Fibroblast of pulmonary artery (primary cell): ENCODE measurements around the gene SEZ6L.

Experiments
- DNase-seq: peaks from one replicate; pipeline ENCODE4 v3.0.0-alpha.2; 2010; ENCODE audit warnings: low read depth
- H3K4me3 ChIP-seq: replicated peaks from 2 replicates; pipeline ENCODE4 v1.5.1; 2011; ENCODE audit warnings: low read depth, mild to moderate bottlenecking, control low read depth, low read length, moderate library complexity
- TF ChIP-seq, protein P1 (sequence below): IDR thresholded peaks from 2 replicates; pipeline ENCODE4 v1.5.1; 2011; ENCODE audit warnings: mild to moderate bottlenecking, control low read depth, low read length, inconsistent platforms; ENCODE audit errors: missing control alignments

The SEZ6L gene

DNA sequence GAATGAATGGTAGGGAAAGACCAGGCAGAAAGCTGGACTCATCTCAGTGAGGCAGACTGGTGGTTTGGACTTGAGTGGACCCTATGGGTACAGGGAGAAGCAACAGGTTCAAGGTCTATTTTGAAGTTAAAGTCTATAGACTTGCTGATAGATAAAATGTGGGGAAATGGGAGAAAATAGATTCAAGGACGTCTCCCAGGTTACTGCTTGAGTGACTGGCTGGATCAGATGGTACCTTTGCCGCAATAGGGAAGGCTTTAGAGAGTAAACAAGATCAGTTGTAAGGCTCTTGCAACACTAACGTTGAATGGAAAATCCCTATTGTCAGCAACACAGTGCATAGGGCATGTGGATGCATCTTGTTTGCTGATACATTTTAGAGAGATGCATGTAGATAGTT, 27.4 kb downstream of the SEZ6L start:
- no peak for DNase-seq
- TF ChIP-seq, protein P1, sequence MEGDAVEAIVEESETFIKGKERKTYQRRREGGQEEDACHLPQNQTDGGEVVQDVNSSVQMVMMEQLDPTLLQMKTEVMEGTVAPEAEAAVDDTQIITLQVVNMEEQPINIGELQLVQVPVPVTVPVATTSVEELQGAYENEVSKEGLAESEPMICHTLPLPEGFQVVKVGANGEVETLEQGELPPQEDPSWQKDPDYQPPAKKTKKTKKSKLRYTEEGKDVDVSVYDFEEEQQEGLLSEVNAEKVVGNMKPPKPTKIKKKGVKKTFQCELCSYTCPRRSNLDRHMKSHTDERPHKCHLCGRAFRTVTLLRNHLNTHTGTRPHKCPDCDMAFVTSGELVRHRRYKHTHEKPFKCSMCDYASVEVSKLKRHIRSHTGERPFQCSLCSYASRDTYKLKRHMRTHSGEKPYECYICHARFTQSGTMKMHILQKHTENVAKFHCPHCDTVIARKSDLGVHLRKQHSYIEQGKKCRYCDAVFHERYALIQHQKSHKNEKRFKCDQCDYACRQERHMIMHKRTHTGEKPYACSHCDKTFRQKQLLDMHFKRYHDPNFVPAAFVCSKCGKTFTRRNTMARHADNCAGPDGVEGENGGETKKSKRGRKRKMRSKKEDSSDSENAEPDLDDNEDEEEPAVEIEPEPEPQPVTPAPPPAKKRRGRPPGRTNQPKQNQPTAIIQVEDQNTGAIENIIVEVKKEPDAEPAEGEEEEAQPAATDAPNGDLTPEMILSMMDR: no peak

DNA sequence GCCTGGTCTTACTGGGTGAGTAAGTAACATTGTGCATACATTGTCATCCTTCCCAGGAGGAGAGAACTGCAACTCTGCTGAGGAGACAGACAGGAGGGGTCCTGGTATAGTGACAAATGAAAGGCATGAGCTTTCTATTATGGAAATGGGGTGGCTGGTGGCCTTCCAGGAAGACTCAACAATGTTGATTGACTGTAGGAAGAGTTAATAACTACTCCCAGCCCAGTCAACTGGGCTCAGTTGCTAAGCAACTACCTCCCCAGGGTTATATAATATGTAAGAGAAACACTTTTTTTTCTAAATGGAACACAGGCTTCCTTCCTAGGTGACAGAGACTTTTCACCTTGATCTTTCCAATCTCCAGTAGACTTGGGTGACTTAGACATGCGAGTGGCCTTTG, 28.2 kb downstream of the SEZ6L start:
- TF ChIP-seq, protein P1: no peak
- no peak for DNase-seq
- no peak overlapping the region for H3K4me3 ChIP-seq

More for the DNA sequence above, 27.4 kb downstream of the SEZ6L start:
- H3K4me3 ChIP-seq: no peak overlapping the region

DNA sequence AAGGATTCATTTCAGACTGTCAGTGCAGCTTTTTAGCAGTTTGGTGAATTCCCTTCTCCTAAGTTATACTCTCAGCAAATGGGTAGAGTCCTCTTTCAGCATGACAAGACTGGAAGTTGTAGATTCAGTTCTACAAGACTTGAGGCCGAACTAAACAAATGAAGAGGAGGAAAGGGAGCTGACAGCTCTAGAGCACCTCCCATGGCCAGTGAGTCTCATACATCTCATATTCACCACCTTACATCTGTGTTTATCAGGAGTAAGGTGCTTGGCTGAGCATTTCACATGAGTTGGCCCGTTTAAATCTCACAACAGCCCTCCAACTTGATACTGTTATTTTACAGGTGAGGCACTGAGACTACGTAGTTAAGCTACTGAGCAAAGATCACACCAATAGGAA, 30.4 kb downstream of the SEZ6L start:
- H3K4me3 ChIP-seq: no peak overlapping the region
- DNase-seq: no peak
- TF ChIP-seq, protein P1: no peak

DNA sequence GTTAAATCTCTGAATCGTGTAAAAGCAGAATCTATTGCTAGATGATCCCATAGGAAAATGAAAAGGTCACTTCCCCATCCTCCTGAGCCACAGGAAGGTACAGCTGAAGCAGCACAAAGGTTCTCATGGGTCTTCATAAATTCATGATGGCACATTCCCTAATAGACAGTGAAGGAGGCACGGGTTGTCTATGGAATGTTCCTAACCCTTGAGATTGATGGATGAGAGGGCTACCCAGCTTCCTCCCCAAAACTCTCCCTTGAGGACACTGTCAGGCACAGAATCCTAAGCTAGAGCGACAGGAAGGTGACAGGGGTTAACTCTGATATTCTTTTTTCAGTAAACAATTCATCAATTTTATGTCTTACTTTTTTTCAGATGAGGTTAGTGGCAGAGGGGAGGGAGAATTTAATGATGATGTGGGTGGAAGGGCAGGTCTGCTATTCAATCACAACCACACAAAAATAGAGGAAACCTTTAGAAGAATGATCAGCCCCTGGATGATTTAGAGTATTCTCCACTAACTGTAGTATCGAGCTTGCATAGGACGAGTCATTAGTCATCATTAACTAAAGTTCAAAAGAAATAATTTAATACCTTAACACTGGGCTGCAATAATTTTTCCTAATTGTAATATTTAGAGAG, 33.1 kb downstream of the SEZ6L start:
- no peak for DNase-seq
- TF ChIP-seq, protein P1: no peak
- H3K4me3 ChIP-seq: no peak overlapping the region

DNA sequence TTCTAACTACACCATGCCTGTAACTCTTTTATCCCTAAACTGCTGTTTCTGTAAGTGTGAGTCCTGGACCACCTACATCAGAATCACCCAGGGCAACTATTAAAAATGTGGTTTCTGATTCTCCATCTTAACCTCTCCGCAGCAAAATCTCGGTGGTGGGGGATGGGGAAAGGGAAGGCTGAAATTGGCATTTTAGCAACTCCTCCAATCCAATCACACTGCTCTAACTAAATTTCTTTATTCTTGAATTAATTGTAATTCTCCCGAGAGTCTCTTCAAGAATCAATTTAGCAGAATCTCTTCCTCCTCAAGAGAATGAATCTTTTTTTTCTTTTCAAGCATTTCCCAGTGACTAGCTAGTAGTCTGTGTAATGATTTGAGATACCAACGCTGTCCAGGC, 36.2 kb downstream of the SEZ6L start:
- TF ChIP-seq, protein P1: no peak
- H3K4me3 ChIP-seq: no peak overlapping the region
- no peak for DNase-seq

DNA sequence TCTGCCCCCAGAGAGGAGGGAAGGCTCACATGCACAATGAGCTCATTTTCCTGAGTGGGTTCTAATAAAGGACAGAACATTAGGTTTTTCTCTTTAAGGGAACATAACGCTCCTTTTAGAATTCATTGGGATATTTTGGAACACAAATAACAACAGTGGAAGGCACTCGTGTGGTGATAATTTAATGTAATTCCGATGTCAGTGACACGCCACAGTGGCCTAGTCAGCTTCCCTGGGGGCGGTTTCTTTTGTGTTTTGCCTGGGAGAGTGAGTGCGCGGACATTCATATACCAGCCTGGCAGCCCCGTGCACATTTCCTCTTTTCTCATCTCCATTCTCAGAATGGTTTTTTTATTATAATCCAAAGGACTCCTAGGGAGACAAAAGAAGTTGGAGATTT, 41.1 kb downstream of the SEZ6L start:
- TF ChIP-seq, protein P1: no peak
- DNase-seq: no peak
- no peak overlapping the region for H3K4me3 ChIP-seq

DNA sequence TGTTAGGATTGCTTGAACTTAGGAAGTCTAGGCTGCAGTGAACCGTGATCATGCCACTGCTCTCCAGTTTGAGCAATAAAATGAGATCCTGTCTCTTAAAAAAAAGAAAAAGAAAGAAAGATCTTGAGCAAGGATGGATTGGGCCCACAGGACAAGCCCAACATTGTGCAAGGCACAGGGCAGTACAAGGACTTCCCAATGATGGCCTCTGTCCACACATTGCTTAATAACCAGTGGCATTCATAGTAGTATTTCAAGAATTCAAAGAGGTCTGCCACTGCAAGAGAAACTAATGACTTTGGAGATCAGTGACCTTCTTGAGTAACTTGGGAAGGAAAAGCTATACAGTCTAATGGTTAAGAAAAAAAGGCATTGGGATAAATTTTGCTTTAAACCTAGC, 44.6 kb downstream of the SEZ6L start:
- DNase-seq: no peak
- TF ChIP-seq, protein P1: no peak
- no peak overlapping the region for H3K4me3 ChIP-seq
